SIG-M5 treated with dmso at 0.1 percent for 504 hours (cell line): ENCODE results near the gene ACP1.

Experiments used
- DNase-seq: peaks from one replicate; lab custom pipeline; 2025; ENCODE audit not compliant: unreplicated experiment; lab: John Stamatoyannopoulos, UW

The ACP1 gene

GRCh38 chr2:279956-280649 is 15.4 kb downstream of the ACP1 start:
- DNase-seq = no peak

DNA sequence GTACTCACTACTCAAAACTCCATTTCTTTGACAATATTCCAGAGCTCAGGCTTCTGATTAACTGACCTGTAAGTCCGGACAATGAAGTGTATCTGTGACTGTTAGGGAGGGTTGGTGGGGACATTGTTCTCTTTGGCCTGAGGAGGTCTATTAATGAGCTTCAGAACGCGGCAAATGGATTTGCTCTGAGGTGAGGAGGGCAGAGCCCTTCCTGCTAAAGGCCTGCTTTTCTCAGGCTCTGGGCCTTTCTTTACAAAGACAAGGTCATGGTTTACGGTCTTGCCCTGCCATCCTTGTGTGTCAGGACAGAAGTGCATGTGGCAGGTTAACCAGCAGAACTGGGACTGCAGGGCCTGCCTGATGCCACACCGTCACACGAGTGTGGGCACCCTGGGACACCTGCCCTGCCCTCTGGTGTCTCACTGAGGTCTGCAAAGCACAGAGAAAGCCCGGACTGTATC is 15.9 kb downstream of the ACP1 start:
- no peak for DNase-seq

- no peak for DNase-seq
Measured at GRCh38 chr2:281381-281780, 16.6 kb downstream of the ACP1 start.

DNA sequence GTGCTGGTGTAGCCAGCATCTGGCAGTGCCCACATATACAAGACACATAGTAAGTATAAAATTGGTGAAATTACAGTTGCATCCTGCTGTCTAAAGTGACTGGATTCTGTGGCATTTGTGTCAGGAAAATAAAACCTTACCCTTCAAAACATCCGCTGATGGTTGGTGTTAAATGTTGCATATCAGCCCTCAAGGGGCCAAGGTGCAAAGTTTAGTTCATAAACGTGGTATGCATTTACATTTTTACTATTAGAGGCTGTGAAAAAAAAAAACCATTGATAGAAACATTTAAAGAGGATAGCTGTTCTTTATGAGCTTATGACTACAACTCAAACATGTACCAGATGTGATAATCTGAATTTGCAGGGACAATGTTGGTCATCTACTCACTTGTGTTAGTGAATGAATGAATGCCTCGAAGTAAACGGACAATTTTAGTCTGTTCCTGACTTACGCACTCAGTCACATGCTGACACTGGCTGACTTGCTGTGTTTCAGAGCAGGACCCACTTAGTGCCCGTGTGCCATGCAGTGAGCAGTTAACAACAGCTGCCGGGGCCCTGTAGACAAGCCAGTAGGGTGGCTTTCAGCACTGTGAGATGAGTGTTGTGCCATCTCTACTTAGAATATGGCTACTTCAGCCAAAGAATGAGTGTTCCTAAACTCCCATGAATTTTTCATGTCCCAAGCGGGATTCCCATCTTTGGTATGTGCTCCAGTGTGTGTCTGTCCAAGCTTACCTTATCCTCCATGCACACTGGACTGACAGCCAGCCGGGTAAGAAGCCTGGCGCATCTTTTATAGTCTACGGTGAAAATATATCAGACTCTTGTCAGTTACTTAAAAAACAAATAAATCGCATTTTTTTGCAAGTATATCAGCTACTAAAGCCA is 17.9 kb downstream of the ACP1 start:
- no peak for DNase-seq

GRCh38 chr2:283996-284794 is 19.4 kb downstream of the ACP1 start:
- no peak for DNase-seq

DNA sequence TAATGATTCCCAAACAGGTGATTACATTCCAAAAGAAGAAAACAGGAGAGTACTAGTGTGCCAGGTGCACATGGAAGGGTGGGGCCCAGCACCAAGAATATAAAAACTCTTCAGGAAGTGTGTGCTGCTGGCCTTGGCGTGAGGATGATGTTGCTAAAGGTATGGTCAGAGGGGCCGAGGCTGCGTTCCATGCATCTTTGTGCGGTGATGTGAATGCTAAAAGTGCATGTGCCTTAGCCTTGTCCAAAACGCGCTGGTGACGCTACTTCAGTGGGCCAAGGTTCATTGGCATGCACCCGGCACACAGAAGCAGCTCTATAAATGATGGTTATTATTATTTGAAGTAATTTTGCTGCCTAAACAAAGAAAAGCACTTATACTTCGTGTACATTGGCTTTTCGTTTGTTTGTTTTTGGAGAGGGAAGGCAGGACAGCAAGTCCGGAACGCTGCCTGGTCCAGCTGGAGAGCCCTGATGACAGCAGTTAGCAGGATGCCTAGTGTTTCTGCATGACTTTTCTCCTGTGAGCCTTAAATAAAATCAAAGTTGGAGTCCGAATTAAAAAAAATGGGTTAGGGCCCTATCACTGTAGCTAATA is 20.2 kb downstream of the ACP1 start:
- no peak for DNase-seq

GRCh38 chr2:285531-285930 is 20.8 kb downstream of the ACP1 start:
- DNase-seq = no peak

DNA sequence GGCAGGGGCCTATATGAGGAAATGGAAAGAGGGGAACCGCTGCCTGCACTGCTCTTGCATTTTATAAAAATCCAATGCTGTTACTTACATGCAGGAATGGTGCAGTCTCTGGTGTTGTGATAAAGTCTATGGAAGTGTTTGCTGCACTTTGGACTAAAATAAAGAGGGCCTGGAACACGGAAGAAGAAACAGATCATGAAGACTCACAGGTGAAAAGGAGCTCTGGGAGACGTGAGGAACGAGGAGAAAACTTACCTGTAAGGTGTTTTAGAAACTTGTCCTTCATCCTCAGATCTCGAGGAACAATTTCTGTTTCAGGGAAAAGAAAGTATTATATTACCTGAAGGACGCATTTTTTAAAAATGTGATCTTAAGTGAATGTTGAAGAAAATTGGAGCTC is 21.3 kb downstream of the ACP1 start:
- no peak for DNase-seq

- DNase-seq = no peak
Measured at GRCh38 chr2:286774-287392, 22.1 kb downstream of the ACP1 start.

DNA sequence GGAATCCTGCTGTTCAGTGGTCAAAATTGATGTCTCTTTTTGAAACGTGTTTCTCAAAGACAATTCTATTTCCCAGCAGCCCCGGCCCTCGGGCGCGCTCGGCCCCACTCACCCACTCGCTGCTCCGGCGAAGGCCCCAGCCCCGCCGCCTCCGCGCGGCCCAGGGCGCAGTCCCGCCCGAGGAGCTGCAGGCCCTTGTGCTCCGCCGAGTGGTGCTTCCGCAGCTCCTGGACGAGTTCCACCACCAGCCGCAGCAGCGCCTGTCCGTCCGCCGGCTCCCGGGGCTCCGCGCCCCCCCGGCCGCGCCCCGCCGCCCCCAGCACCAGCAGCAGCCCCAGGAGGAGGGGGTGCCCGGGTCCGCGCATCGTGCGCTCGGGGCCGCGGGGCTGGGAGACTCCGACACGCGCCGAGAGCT is 22.7 kb downstream of the ACP1 start:
- DNase-seq = no peak

DNA sequence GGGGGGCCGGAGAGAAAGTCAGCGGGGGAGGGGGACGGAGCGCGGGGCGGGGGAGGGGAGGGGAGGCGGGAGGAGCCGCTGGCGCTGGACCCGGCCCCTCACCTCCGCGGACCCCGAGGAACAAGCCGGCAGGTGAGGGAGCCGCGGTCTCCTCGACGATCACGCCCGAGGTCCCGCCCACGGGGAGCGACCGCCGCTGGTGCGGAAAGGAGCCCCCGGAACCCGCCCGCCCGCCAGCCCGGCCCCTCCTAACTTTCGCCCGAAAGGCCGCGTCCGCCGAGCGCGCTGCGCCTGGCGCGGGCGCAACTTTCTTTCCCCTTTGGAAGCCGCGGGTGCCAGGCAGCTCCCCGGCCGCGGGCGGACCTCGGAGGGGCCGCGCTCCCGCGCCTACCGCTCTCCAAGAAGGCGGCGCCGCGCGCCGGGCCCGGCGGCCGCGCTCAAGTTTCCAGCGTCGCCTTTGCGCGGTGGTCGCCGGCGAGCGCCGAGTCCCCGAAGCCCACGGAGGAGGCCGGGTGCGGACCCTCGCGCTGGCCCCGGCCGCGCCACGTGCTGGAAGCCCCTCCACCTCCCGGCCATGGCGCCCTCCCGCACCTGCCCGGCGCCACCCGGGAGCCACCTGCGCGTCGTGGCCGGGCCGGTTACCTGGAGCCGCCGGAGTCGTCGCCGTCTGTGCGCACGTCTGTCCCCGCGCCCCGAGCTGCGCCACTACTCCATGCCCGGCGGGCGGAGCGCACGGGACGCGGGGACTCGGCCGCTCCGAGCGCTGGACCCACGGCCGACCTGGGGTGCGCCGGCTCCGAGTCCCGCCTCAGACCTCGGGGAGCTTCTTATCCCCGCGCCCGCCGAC is 23.4 kb downstream of the ACP1 start, which contains the start of gene ALKAL2:
TSS of gene ALKAL2 (minus strand) at position 181 of the 847 bp plus-strand sequence. CDS start 256 bp downstream, outside the sequence.
- no peak for DNase-seq

DNA sequence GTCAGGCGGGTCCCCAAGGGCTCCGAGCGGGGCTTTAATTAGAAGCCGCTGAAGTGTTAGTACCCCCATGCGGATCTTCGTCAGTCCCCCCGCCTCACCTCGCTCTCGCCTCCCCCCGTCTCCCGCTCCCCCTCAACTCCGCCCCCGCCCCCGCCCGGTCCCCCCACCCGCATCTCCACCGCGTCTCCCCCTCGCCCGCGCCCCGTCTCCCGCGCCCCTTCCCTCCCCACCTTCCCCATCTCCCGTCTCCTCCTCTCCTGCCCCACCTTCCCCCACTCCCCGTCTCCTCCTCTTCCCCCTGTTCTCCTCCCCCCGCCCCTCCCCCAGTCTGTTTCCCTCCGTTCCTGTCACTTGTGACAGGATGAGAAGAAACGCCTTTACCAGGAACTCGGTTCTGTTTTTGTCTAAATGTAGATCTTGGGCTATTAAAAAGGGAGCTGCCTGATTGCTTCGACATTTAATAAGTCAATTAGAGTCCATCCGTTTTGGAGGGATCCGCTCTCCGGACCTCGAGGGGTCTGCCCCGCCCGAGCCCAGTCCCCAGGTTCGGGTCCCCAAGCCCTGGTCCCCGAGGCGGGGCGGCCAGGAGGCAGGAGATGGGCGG is 24.1 kb downstream of the ACP1 start:
- DNase-seq = no peak

DNA sequence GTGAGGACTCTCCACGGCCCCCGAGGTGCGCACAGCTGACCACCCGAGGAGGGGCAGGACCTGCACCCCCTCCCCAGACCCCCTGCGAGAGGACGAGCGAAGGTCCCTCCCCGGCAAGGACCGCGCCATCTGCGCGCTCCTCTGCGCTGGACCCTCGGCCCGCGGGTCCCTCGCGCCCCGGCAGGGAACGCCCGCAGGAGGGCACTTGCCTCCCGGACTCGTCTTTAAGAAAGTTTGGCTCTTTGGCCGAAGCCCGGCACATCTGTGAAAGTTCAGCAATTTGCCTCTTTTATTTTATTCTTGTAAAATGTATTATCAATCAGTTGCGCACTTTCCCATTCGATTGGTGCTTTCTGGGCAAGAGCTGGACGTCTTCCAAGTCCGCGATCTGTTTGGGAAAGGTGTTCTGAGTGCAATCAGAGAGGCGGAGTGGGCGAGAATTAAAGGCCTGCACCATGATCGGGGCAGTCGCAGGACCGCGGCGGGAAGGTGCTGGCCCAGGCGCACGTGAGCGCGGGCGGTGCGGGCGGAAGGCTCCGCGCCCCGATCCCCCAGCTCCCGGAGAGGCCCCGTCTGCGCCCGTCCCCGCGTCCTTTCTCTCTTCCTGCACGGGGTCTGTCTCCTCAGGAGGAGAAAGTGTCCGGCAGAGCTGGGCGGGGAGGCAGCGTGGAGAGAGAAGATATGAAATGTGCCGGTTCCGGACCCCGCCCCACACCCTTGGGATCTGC is 24.8 kb downstream of the ACP1 start:
- DNase-seq = no peak

DNA sequence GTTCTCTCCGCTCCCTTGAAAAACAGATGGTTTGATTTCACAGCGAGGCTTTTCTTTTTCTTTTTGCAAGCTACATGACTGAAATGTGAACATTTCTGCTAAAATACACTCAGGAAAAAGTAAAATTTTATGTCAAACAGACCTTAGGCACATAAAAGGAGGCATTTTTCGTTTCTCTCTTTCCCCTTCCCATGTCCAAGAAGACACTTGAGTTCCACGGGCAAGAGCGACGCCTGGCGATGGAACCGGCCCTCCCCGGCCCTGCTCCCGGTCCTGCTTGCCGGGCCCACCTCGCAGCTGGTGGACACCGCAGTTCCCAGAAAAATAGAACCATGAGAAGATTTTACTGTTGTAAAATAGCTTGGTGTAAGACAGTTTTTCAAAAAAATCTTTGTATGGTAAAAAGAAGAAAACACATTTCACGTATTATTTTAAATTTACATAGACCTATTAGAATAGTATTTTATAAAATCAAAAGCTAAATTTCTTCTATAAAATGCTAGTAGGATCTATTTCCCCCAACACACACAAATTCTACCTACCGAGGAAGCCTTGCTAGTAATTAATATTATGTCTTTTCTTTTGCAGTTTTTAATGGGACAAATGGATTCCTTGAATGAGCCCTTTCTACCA is 25.5 kb downstream of the ACP1 start:
- no peak for DNase-seq

- no peak for DNase-seq
Measured at GRCh38 chr2:295090-295489, 30.3 kb downstream of the ACP1 start.

GRCh38 chr2:296354-296753 is 31.6 kb downstream of the ACP1 start:
- no peak for DNase-seq

- no peak for DNase-seq
Measured at GRCh38 chr2:305366-305765, 40.6 kb downstream of the ACP1 start.
